SK-N-SH treated with all-trans-retinoic acid at 6 μM for 48 hours (cell line): ENCODE data around the gene BRI3BP.

ENCODE experiments used
- ATAC-seq: fragments of 200-7000 bp; cut with Tn5 transposase; 3 replicates; pipeline ENCODE4 v1.9.1; 2020; ENCODE audit warnings: mild to moderate bottlenecking, moderate library complexity
- ARNTL ChIP-seq: fragments of 450-650 bp; formaldehyde crosslinking; IDR thresholded peaks from 2 replicates; pipeline ENCODE4 v1.5.0; 2020; ENCODE audit warnings: low read depth, mild to moderate bottlenecking, moderate library complexity, borderline replicate concordance
- BACH2 ChIP-seq: fragments of 250-450 bp; sonication (Bioruptor Pico); IDR thresholded peaks from 2 replicates; pipeline ENCODE4 v1.9.0; 2021; ENCODE audit warnings: mild to moderate bottlenecking, borderline replicate concordance
- CSDC2 ChIP-seq: fragments of 250-450 bp; sonication (Bioruptor Pico); IDR thresholded peaks from 2 replicates; pipeline ENCODE4 v1.5.0; 2020; ENCODE audit warnings: mild to moderate bottlenecking, moderate library complexity
- ESRRG ChIP-seq: fragments of 250-450 bp; sonication (Bioruptor Pico); IDR thresholded peaks from 2 replicates; pipeline ENCODE4 v1.6.1; 2021; ENCODE audit warnings: mild to moderate bottlenecking
- GLIS3 ChIP-seq: fragments of 250-450 bp; sonication (Bioruptor Pico); IDR thresholded peaks from 2 replicates; pipeline ENCODE4 v1.5.0; 2020; ENCODE audit warnings: mild to moderate bottlenecking, moderate library complexity
- ISL1 ChIP-seq: fragments of 250-450 bp; sonication (Bioruptor Pico); IDR thresholded peaks from 2 replicates; pipeline ENCODE4 v2.1.2; 2022; ENCODE audit warnings: mild to moderate bottlenecking, moderate library complexity
- SNAI2 ChIP-seq: fragments of 250-450 bp; sonication (Bioruptor Pico); IDR thresholded peaks from 2 replicates; pipeline ENCODE4 v1.5.0; 2020; ENCODE audit warnings: mild to moderate bottlenecking, moderate library complexity
- TCF4 ChIP-seq: fragments of 250-450 bp; sonication (Bioruptor Pico); IDR thresholded peaks from 2 replicates; pipeline ENCODE4 v1.8.0; 2021; ENCODE audit warnings: mild to moderate bottlenecking, moderate library complexity, borderline replicate concordance
- TOX ChIP-seq: fragments of 250-450 bp; sonication (Bioruptor Pico); IDR thresholded peaks from 2 replicates; pipeline ENCODE4 v1.8.0; 2021; ENCODE audit warnings: mild to moderate bottlenecking, moderate library complexity, borderline replicate concordance
- ZFP3 ChIP-seq: fragments of 250-450 bp; sonication (Bioruptor Pico); IDR thresholded peaks from 2 replicates; pipeline ENCODE4 v1.5.0; 2020; ENCODE audit warnings: mild to moderate bottlenecking, moderate library complexity
- ZFP30 ChIP-seq: fragments of 450-650 bp; formaldehyde crosslinking; IDR thresholded peaks from 2 replicates; pipeline ENCODE4 v1.5.0; 2022; ENCODE audit warnings: mild to moderate bottlenecking, moderate library complexity
- ZNF70 ChIP-seq: fragments of 450-650 bp; formaldehyde crosslinking; IDR thresholded peaks from 2 replicates; pipeline ENCODE4 v1.5.0; 2020; ENCODE audit warnings: mild to moderate bottlenecking, moderate library complexity
- ZNF8 ChIP-seq: fragments of 450-650 bp; formaldehyde crosslinking; IDR thresholded peaks from 2 replicates; pipeline ENCODE4 v1.5.0; 2020; ENCODE audit warnings: mild to moderate bottlenecking, moderate library complexity
- TF ChIP-seq, protein P1 (sequence below): fragments of 250-450 bp; sonication (Bioruptor Pico); IDR thresholded peaks from 2 replicates; pipeline ENCODE4 v1.5.0; 2020; ENCODE audit warnings: mild to moderate bottlenecking, moderate library complexity
- TF ChIP-seq, protein P2 (sequence below): fragments of 250-450 bp; sonication (Bioruptor Pico); IDR thresholded peaks from 2 replicates; pipeline ENCODE4 v1.8.0; 2021; ENCODE audit warnings: low read depth, mild to moderate bottlenecking, moderate library complexity, borderline replicate concordance
- TF ChIP-seq, protein P3 (sequence below): fragments of 250-450 bp; sonication (Bioruptor Pico); IDR thresholded peaks from 2 replicates; pipeline ENCODE4 v1.8.0; 2020; ENCODE audit warnings: mild to moderate bottlenecking, moderate library complexity, borderline replicate concordance
- TF ChIP-seq, protein P4 (sequence below): fragments of 250-450 bp; sonication (Bioruptor Pico); IDR thresholded peaks from 2 replicates; pipeline ENCODE4 v1.5.1; 2021; ENCODE audit warnings: mild to moderate bottlenecking, moderate library complexity

The BRI3BP gene

DNA sequence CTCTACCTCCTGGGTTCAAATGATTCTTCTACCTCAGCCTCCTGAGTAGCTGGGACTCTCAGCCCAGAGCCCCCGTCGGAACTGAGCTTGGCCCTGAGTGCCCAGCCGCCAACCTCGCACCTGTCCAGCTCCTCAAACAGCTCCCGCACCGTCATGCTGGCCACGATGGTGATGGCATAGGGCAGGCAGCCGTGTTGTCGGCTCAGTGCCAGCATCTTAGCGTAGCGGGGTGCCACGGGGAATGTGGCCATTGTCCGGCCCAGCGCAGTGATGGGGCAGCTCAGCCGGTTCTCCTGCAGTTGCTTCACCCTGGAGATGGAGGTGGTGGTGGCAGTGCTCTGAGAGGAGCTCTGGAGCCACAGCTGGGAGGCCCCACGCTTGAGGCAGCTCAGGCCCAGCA lies 36.9 kb upstream of the BRI3BP start (continued):
- TF ChIP-seq, protein P1, sequence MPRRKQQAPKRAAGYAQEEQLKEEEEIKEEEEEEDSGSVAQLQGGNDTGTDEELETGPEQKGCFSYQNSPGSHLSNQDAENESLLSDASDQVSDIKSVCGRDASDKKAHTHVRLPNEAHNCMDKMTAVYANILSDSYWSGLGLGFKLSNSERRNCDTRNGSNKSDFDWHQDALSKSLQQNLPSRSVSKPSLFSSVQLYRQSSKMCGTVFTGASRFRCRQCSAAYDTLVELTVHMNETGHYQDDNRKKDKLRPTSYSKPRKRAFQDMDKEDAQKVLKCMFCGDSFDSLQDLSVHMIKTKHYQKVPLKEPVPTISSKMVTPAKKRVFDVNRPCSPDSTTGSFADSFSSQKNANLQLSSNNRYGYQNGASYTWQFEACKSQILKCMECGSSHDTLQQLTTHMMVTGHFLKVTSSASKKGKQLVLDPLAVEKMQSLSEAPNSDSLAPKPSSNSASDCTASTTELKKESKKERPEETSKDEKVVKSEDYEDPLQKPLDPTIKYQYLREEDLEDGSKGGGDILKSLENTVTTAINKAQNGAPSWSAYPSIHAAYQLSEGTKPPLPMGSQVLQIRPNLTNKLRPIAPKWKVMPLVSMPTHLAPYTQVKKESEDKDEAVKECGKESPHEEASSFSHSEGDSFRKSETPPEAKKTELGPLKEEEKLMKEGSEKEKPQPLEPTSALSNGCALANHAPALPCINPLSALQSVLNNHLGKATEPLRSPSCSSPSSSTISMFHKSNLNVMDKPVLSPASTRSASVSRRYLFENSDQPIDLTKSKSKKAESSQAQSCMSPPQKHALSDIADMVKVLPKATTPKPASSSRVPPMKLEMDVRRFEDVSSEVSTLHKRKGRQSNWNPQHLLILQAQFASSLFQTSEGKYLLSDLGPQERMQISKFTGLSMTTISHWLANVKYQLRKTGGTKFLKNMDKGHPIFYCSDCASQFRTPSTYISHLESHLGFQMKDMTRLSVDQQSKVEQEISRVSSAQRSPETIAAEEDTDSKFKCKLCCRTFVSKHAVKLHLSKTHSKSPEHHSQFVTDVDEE (CRISPR knock-in tag): no peak
- no peak for TF ChIP-seq BACH2

DNA sequence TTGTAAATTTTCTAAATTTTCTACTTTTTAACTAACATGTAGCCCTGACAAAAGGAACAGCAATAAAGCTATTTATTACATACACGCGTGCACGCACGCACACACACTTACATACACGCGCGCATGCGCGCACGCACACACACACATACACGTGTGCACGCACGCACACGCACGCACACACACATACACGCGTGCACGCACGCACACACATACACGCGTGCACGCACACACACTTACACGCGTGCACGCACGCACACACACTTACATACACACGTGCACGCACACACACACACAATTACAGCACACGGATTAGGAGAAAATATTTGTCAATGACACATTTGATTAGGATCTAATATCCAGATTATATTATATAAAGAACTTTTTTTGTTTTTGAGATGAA lies 32.4 kb upstream of the BRI3BP start:
- TF ChIP-seq ZNF8 (CRISPR knock-in tag) (no peak), ZFP30 (no peak), TCF4 (CRISPR knock-in tag) (no peak), TOX (CRISPR knock-in tag) (no peak), ARNTL (CRISPR knock-in tag) (no peak), ISL1 (no peak)
- TF ChIP-seq, protein P2, sequence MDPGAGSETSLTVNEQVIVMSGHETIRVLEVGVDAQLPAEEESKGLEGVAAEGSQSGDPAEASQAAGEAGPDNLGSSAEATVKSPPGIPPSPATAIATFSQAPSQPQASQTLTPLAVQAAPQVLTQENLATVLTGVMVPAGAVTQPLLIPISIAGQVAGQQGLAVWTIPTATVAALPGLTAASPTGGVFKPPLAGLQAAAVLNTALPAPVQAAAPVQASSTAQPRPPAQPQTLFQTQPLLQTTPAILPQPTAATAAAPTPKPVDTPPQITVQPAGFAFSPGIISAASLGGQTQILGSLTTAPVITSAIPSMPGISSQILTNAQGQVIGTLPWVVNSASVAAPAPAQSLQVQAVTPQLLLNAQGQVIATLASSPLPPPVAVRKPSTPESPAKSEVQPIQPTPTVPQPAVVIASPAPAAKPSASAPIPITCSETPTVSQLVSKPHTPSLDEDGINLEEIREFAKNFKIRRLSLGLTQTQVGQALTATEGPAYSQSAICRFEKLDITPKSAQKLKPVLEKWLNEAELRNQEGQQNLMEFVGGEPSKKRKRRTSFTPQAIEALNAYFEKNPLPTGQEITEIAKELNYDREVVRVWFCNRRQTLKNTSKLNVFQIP (CRISPR knock-in tag): no peak
- TF ChIP-seq, protein P3, sequence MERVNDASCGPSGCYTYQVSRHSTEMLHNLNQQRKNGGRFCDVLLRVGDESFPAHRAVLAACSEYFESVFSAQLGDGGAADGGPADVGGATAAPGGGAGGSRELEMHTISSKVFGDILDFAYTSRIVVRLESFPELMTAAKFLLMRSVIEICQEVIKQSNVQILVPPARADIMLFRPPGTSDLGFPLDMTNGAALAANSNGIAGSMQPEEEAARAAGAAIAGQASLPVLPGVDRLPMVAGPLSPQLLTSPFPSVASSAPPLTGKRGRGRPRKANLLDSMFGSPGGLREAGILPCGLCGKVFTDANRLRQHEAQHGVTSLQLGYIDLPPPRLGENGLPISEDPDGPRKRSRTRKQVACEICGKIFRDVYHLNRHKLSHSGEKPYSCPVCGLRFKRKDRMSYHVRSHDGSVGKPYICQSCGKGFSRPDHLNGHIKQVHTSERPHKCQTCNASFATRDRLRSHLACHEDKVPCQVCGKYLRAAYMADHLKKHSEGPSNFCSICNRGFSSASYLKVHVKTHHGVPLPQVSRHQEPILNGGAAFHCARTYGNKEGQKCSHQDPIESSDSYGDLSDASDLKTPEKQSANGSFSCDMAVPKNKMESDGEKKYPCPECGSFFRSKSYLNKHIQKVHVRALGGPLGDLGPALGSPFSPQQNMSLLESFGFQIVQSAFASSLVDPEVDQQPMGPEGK (CRISPR knock-in tag): no peak
- TF ChIP-seq, protein P1 (CRISPR knock-in tag): no peak
- no peak for ATAC-seq

DNA sequence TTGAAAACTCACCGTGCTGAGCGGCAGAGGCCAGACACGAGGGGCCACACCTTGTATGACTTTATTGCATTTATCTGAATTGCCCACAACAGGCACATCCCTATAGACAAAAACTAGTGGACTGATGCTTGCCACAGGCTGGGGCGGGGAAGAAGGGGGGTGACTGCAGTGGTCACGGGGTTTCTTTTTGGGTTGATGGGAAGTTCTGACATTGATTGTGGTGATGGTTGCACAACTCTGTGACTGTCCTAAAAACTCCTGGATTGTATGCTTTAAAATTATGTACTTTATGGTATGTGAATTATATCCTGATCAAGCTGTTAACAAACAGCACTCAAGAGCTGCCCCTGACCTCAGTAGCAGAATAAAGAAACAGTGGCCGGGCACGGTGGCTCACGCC lies 30.2 kb upstream of the BRI3BP start:
- ATAC-seq: no peak
- TF ChIP-seq, protein P4, sequence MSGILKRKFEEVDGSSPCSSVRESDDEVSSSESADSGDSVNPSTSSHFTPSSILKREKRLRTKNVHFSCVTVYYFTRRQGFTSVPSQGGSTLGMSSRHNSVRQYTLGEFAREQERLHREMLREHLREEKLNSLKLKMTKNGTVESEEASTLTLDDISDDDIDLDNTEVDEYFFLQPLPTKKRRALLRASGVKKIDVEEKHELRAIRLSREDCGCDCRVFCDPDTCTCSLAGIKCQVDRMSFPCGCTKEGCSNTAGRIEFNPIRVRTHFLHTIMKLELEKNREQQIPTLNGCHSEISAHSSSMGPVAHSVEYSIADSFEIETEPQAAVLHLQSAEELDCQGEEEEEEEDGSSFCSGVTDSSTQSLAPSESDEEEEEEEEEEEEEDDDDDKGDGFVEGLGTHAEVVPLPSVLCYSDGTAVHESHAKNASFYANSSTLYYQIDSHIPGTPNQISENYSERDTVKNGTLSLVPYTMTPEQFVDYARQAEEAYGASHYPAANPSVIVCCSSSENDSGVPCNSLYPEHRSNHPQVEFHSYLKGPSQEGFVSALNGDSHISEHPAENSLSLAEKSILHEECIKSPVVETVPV: no peak
- TF ChIP-seq, protein P2 (CRISPR knock-in tag): no peak
- TF ChIP-seq CSDC2 (CRISPR knock-in tag) (no peak), ZFP3 (CRISPR knock-in tag) (no peak), BACH2 (no peak)

DNA sequence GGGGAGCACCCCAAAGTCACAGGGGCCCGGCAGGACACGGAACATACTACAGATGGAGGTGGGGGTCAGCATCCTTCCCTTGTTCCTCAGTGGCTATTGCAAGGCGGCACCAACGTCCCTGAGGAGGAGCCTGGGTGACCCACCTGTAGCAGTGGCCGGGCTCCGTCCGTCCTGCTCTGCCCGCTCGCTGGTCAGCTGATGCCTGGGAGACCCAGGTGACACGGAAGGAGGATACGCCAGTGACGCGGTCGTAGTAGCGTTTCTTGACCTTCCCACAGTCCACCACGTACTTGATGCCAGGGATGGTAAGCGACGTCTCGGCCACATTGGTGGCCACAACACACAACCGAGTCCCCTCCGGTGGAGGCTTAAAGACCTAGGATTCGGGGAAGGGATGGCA lies 29.2 kb upstream of the BRI3BP start:
- TF ChIP-seq, protein P2 (CRISPR knock-in tag): no peak
- TF ChIP-seq ZNF70 (CRISPR knock-in tag) (no peak), GLIS3 (CRISPR knock-in tag) (no peak), BACH2 (no peak), ESRRG (CRISPR knock-in tag) (no peak), ZFP3 (CRISPR knock-in tag) (no peak), ZNF8 (CRISPR knock-in tag) (no peak), SNAI2 (CRISPR knock-in tag) (no peak), TOX (CRISPR knock-in tag) (no peak), TCF4 (CRISPR knock-in tag) (no peak), CSDC2 (CRISPR knock-in tag) (no peak), ARNTL (CRISPR knock-in tag) (no peak)
- TF ChIP-seq, protein P4: no peak
- no peak for ATAC-seq
